MCF 10A (cell line): ENCODE measurements around the gene MBD2. TPM values are rescaled to one million over a fixed set of nuclear protein-coding genes. Genes with fewer than 3 reads are reported as not detected.

Source experiments
- BruUV-seq: library from RNA; stranded (reverse); fragments of 400-500 nt; replicated peaks from 2 replicates; lab custom pipeline; 2021; lab: Mats Ljungman, UMichigan
- CTCF ChIA-PET: fragments of 300-600 bp; sonication (Branson Sonifier 250); formaldehyde crosslinking; extraction: SDS; loops from one replicate; lab custom pipeline; 2021; ENCODE audit warnings: antibody characterized with exemption, inconsistent platforms; lab: Yijun Ruan, JAX
- POLR2A ChIA-PET: fragments of 300-600, 350-650 bp; sonication (Branson Sonifier 250); formaldehyde crosslinking; extraction: SDS; loops from one replicate; lab custom pipeline; 2020; ENCODE audit warnings: antibody characterized with exemption, inconsistent platforms; lab: Yijun Ruan, JAX
- DNase-seq: peaks from one replicate; pipeline ENCODE4 v3.0.0-alpha.2; 2018; ENCODE audit not compliant: unreplicated experiment
- H3K27ac Mint-ChIP-seq: one replicate; pipeline ENCODE4 v1.8.0; 2022; ENCODE audit warnings: mild to moderate bottlenecking, low read depth, mixed read lengths; ENCODE audit not compliant: unreplicated experiment
- H3K27me3 Mint-ChIP-seq: one replicate; pipeline ENCODE4 v1.8.0; 2022; ENCODE audit warnings: mixed read lengths; ENCODE audit not compliant: insufficient read depth, unreplicated experiment
- H3K36me3 Mint-ChIP-seq: one replicate; pipeline ENCODE4 v1.8.0; 2022; ENCODE audit warnings: mild to moderate bottlenecking, moderate library complexity, mixed read lengths; ENCODE audit not compliant: insufficient read depth, unreplicated experiment
- H3K4me1 Mint-ChIP-seq: one replicate; pipeline ENCODE4 v1.8.0; 2022; ENCODE audit warnings: mixed read lengths; ENCODE audit not compliant: insufficient read depth, unreplicated experiment
- H3K4me3 Mint-ChIP-seq: one replicate; pipeline ENCODE4 v1.8.0; 2022; ENCODE audit warnings: mild to moderate bottlenecking, moderate library complexity, mixed read lengths; ENCODE audit not compliant: unreplicated experiment
- H3K9me3 Mint-ChIP-seq: one replicate; pipeline ENCODE4 v1.8.0; 2022; ENCODE audit warnings: mixed read lengths; ENCODE audit not compliant: unreplicated experiment
- intact Hi-C: fragments of 100-400 bp; cut with micrococcal nuclease; formaldehyde crosslinking; loops from 2 replicates; pipeline ENCODE4 v1.14.1; 2022
- total RNA-seq: library from RNA; stranded (reverse); gene quantifications from 2 replicates; pipeline ENCODE4 v1.2.3, GENCODE V29; 2022
- TF ChIP-seq, protein P1 (sequence below): fragments of 200-600 bp; IDR thresholded peaks from one replicate; pipeline ENCODE4 v1.8.0; 2022; ENCODE audit warnings: antibody characterized with exemption, mild to moderate bottlenecking; ENCODE audit not compliant: unreplicated experiment

Gene MBD2
- total RNA-seq, 1 experiment from 2014 or later = 179 TPM

DNA sequence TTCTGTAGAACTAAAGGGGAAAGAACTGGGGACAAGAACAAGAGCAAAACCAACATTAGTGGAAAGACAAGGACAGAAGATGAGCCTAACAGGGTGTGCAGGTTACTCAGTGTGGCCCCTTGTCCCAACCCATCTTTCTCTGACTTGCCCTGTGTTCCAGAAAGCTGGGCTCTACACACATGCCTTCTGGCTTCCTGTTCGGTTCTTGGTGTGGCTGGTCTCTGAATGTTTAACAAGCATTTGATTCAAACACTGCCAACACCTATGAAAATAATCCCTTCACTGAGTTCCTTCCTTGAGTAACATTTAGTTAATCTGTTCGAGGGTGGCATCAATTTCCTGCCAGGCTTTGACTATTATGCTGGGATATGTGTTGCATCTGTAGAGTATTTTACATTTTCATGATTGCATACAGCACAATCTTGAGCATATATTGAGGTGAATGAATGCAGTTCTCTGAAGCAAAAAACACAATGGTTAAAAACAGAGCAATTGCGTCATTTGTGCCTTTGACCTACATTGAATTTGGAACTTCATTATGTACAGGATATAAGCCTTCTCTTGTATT is 83.3 kb downstream of the MBD2 start:
- no peak for DNase-seq
- H3K9me3 Mint-ChIP-seq = peaks cover 11% of the 10 kb centered on the region
- ChIA-PET POLR2A (interaction anchor here (1.5 kb wide), 1 partner anchor 8 kb away, joined by 4 read pairs; no protein-coding TSS in a partner anchor), CTCF (no interaction called here)
- H3K27ac Mint-ChIP-seq = no peak overlapping the region
- BruUV-seq = no TSS peak
- H3K36me3 Mint-ChIP-seq = peaks cover 13% of the 10 kb centered on the region
- peaks cover 11% of the 10 kb centered on the region for H3K4me1 Mint-ChIP-seq
- no peaks in the 10 kb centered on the region for H3K27me3 Mint-ChIP-seq
- TF ChIP-seq, protein P1, sequence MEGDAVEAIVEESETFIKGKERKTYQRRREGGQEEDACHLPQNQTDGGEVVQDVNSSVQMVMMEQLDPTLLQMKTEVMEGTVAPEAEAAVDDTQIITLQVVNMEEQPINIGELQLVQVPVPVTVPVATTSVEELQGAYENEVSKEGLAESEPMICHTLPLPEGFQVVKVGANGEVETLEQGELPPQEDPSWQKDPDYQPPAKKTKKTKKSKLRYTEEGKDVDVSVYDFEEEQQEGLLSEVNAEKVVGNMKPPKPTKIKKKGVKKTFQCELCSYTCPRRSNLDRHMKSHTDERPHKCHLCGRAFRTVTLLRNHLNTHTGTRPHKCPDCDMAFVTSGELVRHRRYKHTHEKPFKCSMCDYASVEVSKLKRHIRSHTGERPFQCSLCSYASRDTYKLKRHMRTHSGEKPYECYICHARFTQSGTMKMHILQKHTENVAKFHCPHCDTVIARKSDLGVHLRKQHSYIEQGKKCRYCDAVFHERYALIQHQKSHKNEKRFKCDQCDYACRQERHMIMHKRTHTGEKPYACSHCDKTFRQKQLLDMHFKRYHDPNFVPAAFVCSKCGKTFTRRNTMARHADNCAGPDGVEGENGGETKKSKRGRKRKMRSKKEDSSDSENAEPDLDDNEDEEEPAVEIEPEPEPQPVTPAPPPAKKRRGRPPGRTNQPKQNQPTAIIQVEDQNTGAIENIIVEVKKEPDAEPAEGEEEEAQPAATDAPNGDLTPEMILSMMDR = no peak
- H3K4me3 Mint-ChIP-seq = no peak overlapping the region
- intact Hi-C loops = no loop called here

DNA sequence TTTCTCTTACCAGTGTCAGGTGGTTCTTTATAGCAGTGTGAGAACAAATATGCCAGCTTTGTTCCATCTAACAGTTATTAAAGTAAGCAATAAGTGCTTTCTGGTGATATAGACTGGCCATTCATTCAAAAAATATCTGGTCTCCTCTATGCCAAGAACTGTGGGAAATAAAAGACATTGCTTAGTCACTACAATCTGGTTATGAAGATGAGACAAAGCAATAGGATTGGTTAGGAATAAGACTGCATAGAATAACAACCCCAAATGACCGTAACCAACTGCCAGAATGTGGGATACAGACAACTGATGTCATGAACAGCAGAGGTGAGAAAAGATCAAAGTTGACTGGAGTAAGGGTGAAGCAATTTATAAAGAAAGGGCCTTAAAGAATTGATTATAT is 83.8 kb downstream of the MBD2 start:
- H3K27ac Mint-ChIP-seq = no peak overlapping the region
- POLR2A ChIA-PET = interaction anchor here (1.5 kb wide), 1 partner anchor 8 kb away, joined by 4 read pairs; no protein-coding TSS in a partner anchor
- intact Hi-C loops = no loop called here

GRCh38 chr18:54135216-54135615 is 89.3 kb downstream of the MBD2 start:
- H3K4me1 Mint-ChIP-seq = peaks cover 28% of the 10 kb centered on the region
- no peaks in the 10 kb centered on the region for H3K27me3 Mint-ChIP-seq
- TF ChIP-seq, protein P1 = no peak
- ChIA-PET CTCF (interaction anchor here (0.6 kb wide), 1 partner anchor 758 kb away, joined by 3 read pairs; no protein-coding TSS in a partner anchor), POLR2A (no interaction called here)
- DNase-seq = no peak
- no TSS peak for BruUV-seq
- H3K27ac Mint-ChIP-seq = no peak overlapping the region
- no peak overlapping the region for H3K4me3 Mint-ChIP-seq
- H3K36me3 Mint-ChIP-seq = peaks cover 6% of the 10 kb centered on the region
- intact Hi-C loops = no loop called here
- peaks cover 11% of the 10 kb centered on the region for H3K9me3 Mint-ChIP-seq

More for the DNA sequence above, 83.8 kb downstream of the MBD2 start:
- H3K27me3 Mint-ChIP-seq = no peaks in the 10 kb centered on the region
- no peak overlapping the region for H3K4me3 Mint-ChIP-seq
- CTCF ChIA-PET = no interaction called here
- DNase-seq = no peak
- no TSS peak for BruUV-seq
- peaks cover 11% of the 10 kb centered on the region for H3K9me3 Mint-ChIP-seq
- TF ChIP-seq, protein P1 = no peak
- H3K36me3 Mint-ChIP-seq = peaks cover 13% of the 10 kb centered on the region
- peaks cover 11% of the 10 kb centered on the region for H3K4me1 Mint-ChIP-seq

DNA sequence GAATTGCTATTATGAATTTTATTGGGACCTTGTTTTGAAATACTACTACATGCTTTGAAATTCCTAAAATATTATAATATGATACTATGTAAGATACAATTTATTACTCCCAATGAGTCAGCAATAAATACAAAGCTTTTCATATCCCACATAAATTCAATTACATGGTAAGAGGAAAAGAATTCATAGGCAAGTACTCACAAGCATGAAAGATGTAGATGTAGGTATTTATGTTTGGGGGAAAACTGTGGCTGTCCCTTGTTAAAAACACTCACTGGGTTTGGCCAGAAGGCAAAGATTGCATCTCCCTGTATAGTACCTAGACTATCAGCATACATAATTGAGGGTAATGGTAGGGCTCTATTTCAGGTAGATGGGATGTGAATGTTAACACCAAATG is 90.4 kb downstream of the MBD2 start:
- Mint-ChIP-seq H3K27ac (peak overlapping the region; percentile 42), H3K4me1 (peaks cover 30% of the 10 kb centered on the region), H3K4me3 (no peak overlapping the region), H3K27me3 (no peaks in the 10 kb centered on the region), H3K9me3 (peaks cover 10% of the 10 kb centered on the region), H3K36me3 (peaks cover 6% of the 10 kb centered on the region)
- ChIA-PET CTCF (no interaction called here), POLR2A (no interaction called here)
- TF ChIP-seq, protein P1 = no peak
- DNase-seq = no peak
- intact Hi-C loops = no loop called here
- BruUV-seq = no TSS peak
